Activated CD8-positive, alpha-beta T cell treated with anti-CD3 and anti-CD28 coated beads for 36 hours (primary cell): Measurements from ENCODE around the gene APCS. TPM values are rescaled to one million over a fixed set of nuclear protein-coding genes. Genes with fewer than 3 reads are reported as not detected.

ENCODE experiments used
- ATAC-seq: fragments of 200-7000 bp; cut with Tn5 transposase; one replicate; pipeline ENCODE4 v1.10.0; 2021; ENCODE audit warnings: mild to moderate bottlenecking, moderate library complexity
- CTCF ChIA-PET: fragments of 350-600 bp; sonication (Branson Sonifier 250); formaldehyde crosslinking; loops from one replicate; lab custom pipeline; 2021; ENCODE audit warnings: antibody characterized with exemption; lab: Charles Lee
- POLR2A ChIA-PET: fragments of 350-600 bp; sonication (Branson Sonifier 250); formaldehyde crosslinking; loops from one replicate; lab custom pipeline; 2021; ENCODE audit warnings: antibody characterized with exemption; lab: Charles Lee
- DNase-seq: peaks from one replicate; pipeline ENCODE4 v3.0.0-alpha.2; 2020
- H3K27ac Mint-ChIP-seq: one replicate; pipeline ENCODE4 v1.8.0; 2021; ENCODE audit warnings: mild to moderate bottlenecking, mixed read lengths
- H3K27me3 Mint-ChIP-seq: one replicate; pipeline ENCODE4 v1.8.0; 2021; ENCODE audit warnings: mixed read lengths
- H3K36me3 Mint-ChIP-seq: one replicate; pipeline ENCODE4 v1.8.0; 2021; ENCODE audit warnings: low read depth, mixed read lengths
- H3K4me1 Mint-ChIP-seq: one replicate; pipeline ENCODE4 v1.8.0; 2021; ENCODE audit warnings: low read depth, mixed read lengths
- H3K4me3 Mint-ChIP-seq: one replicate; pipeline ENCODE4 v1.8.0; 2021; ENCODE audit warnings: mild to moderate bottlenecking, moderate library complexity, mixed read lengths
- H3K9me3 Mint-ChIP-seq: one replicate; pipeline ENCODE4 v1.8.0; 2021; ENCODE audit warnings: mixed read lengths
- CTCF ChIP-seq: fragments of 200-600 bp; IDR thresholded peaks from one replicate; pipeline ENCODE4 v1.8.0; 2022; ENCODE audit warnings: antibody characterized with exemption, mild to moderate bottlenecking
- intact Hi-C: fragments of 100-400 bp; cut with micrococcal nuclease; formaldehyde crosslinking; loops from one replicate; pipeline ENCODE4 v1.10.0; 2022
- total RNA-seq, 2 experiments: library from RNA; stranded (reverse); gene quantifications; one replicate each; pipeline ENCODE4 v1.2.3, GENCODE V29; 2021

Gene APCS
- total RNA-seq, 2 experiments from 2014 or later, result not detected

GRCh38 chr1:159581422-159581821, 6.2 kb upstream of the APCS start:
- H3K4me1 Mint-ChIP-seq, result no peaks in the 10 kb centered on the region
- ChIA-PET CTCF (no interaction called here), POLR2A (no interaction called here)

DNA sequence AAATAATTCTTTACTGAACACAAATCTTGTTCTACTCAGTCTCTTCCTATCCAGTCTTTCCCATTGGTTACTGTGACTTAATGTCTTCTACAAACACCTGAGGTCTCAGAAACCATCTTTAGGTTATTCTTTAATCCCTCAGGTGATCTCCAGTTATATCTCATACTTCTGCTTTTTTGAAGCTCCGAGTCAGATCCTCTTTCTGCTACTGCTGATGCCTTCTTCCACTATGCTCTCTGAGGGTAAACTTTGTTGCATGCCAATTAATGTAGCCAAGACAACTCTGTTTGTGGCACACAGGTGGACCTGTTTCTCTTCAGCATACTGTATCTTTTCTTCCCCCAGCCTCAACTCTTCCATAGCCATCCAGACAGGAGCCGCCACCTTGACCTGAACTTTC, 3.1 kb upstream of the APCS start:
- peaks cover 13% of the 10 kb centered on the region for H3K27me3 Mint-ChIP-seq
- no peak for TF ChIP-seq CTCF
- ChIA-PET CTCF (no interaction called here), POLR2A (no interaction called here)
- H3K4me3 Mint-ChIP-seq, result no peak overlapping the region
- intact Hi-C loops, result no loop called here
- no peaks in the 10 kb centered on the region for H3K9me3 Mint-ChIP-seq
- H3K27ac Mint-ChIP-seq, result no peak overlapping the region
- DNase-seq, result no peak
- ATAC-seq, result no peak
- H3K4me1 Mint-ChIP-seq, result no peaks in the 10 kb centered on the region
- no peaks in the 10 kb centered on the region for H3K36me3 Mint-ChIP-seq

More at GRCh38 chr1:159581422-159581821, 6.2 kb upstream of the APCS start:
- intact Hi-C loops, result no loop called here
- H3K36me3 Mint-ChIP-seq, result no peaks in the 10 kb centered on the region
- no peak overlapping the region for H3K4me3 Mint-ChIP-seq
- no peak for TF ChIP-seq CTCF
- no peak overlapping the region for H3K27ac Mint-ChIP-seq
- H3K9me3 Mint-ChIP-seq, result no peaks in the 10 kb centered on the region
- H3K27me3 Mint-ChIP-seq, result peaks cover 21% of the 10 kb centered on the region
- DNase-seq (no peak), ATAC-seq (no peak)

GRCh38 chr1:159591981-159592380, 4.4 kb downstream of the APCS start:
- ChIA-PET POLR2A (no interaction called here), CTCF (no interaction called here)
- H3K36me3 Mint-ChIP-seq, result no peaks in the 10 kb centered on the region
- no peaks in the 10 kb centered on the region for H3K4me1 Mint-ChIP-seq
- intact Hi-C loops, result no loop called here
- no peak overlapping the region for H3K4me3 Mint-ChIP-seq
- DNase-seq, result no peak
- no peak overlapping the region for H3K27ac Mint-ChIP-seq
- ATAC-seq, result no peak
- H3K27me3 Mint-ChIP-seq, result peaks cover 20% of the 10 kb centered on the region
- no peaks in the 10 kb centered on the region for H3K9me3 Mint-ChIP-seq
- TF ChIP-seq CTCF, result no peak

GRCh38 chr1:159594625-159595405, 7.2 kb downstream of the APCS start:
- TF ChIP-seq CTCF, result no peak
- H3K36me3 Mint-ChIP-seq, result no peaks in the 10 kb centered on the region
- intact Hi-C loops, result no loop called here
- no peaks in the 10 kb centered on the region for H3K4me1 Mint-ChIP-seq
- ChIA-PET CTCF (interaction anchor here (1.9 kb wide), 1 partner anchor 16 kb away, joined by 5 read pairs; no protein-coding TSS in a partner anchor), POLR2A (no interaction called here)
- no peak overlapping the region for H3K4me3 Mint-ChIP-seq
- H3K27ac Mint-ChIP-seq, result no peak overlapping the region
- no peak for DNase-seq
- no peak for ATAC-seq
- peaks cover 31% of the 10 kb centered on the region for H3K27me3 Mint-ChIP-seq
- H3K9me3 Mint-ChIP-seq, result no peaks in the 10 kb centered on the region

GRCh38 chr1:159598196-159598595, 10.6 kb downstream of the APCS start:
- intact Hi-C loops, result no loop called here
- H3K27me3 Mint-ChIP-seq, result peaks cover 41% of the 10 kb centered on the region
- no peaks in the 10 kb centered on the region for H3K36me3 Mint-ChIP-seq
- ChIA-PET POLR2A (no interaction called here), CTCF (no interaction called here)
- H3K4me3 Mint-ChIP-seq, result no peak overlapping the region
- TF ChIP-seq CTCF, result no peak
- no peak overlapping the region for H3K27ac Mint-ChIP-seq
- ATAC-seq, result no peak
- DNase-seq, result no peak
- H3K9me3 Mint-ChIP-seq, result no peaks in the 10 kb centered on the region
- peaks cover 2% of the 10 kb centered on the region for H3K4me1 Mint-ChIP-seq
